Activated B cell treated with CpG ODN at 0.5 μM for 24 hours (primary cell): ENCODE data around the gene GTF3C4. TPM values are rescaled to one million over a fixed set of nuclear protein-coding genes. Genes with fewer than 3 reads are reported as not detected.
"Not testable (repeated sequence)": the region's sequence is repeated elsewhere in the genome, so short reads cannot be mapped to it uniquely, and the experiment has no call there.

Experiments
- ATAC-seq: fragments of 200-7000 bp; cut with Tn5 transposase; one replicate; pipeline ENCODE4 v1.10.0; 2021; ENCODE audit warnings: low read depth, mild to moderate bottlenecking, moderate library complexity
- CTCF ChIA-PET: fragments of 350-600 bp; sonication (Branson Sonifier 250); formaldehyde crosslinking; loops from one replicate; lab custom pipeline; 2021; ENCODE audit warnings: antibody characterized with exemption; lab: Charles Lee
- POLR2A ChIA-PET: fragments of 350-600 bp; sonication (Branson Sonifier 250); formaldehyde crosslinking; loops from one replicate; lab custom pipeline; 2021; ENCODE audit warnings: antibody characterized with exemption; lab: Charles Lee
- DNase-seq: peaks from one replicate; pipeline ENCODE4 v3.0.0; 2022
- H3K27ac Mint-ChIP-seq: one replicate; pipeline ENCODE4 v1.8.0; 2020; ENCODE audit warnings: mixed read lengths
- H3K27me3 Mint-ChIP-seq: one replicate; pipeline ENCODE4 v1.8.0; 2021; ENCODE audit warnings: mixed read lengths
- H3K36me3 Mint-ChIP-seq: one replicate; pipeline ENCODE4 v1.8.0; 2021; ENCODE audit warnings: low read depth, mixed read lengths
- H3K4me1 Mint-ChIP-seq: one replicate; pipeline ENCODE4 v1.8.0; 2021; ENCODE audit warnings: mixed read lengths
- H3K4me3 Mint-ChIP-seq: one replicate; pipeline ENCODE4 v1.8.0; 2020; ENCODE audit warnings: mild to moderate bottlenecking, mixed read lengths
- H3K9me3 Mint-ChIP-seq: one replicate; pipeline ENCODE4 v1.8.0; 2020; ENCODE audit warnings: mixed read lengths
- intact Hi-C: fragments of 100-400 bp; cut with micrococcal nuclease; formaldehyde crosslinking; loops from one replicate; pipeline ENCODE4 v1.15.1; 2024
- total RNA-seq: library from RNA; stranded (reverse); gene quantifications from 2 replicates; pipeline ENCODE4 v1.2.3, GENCODE V29; 2022
- TF ChIP-seq, protein P1 (sequence below): fragments of 200-600 bp; IDR thresholded peaks from one replicate; pipeline ENCODE4 v1.8.0; 2022; ENCODE audit warnings: antibody characterized with exemption, mild to moderate bottlenecking

Gene GTF3C4
- total RNA-seq, 1 donor from 2014 or later: 16.1 TPM

DNA sequence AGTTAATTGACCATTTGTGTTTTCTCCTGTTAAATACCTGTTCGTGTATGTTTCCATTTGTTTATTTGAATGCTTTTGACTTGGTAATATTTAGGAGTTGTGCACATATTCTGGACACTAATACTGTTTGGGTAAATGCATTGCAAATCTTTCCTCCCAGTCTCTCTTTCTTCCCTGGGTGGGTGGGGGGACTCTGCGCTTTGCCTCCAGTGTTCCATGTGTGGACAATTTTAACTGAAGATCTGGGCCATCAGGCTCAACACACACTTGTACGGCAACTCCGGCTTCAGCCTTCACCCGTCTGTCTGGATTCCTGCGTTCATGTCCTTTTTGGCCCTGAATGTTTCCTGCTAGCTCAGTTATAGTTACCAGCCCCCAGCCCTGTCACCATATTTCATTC is 40.1 kb downstream of the GTF3C4 start:
- Mint-ChIP-seq H3K27ac (no peak overlapping the region), H3K4me3 (no peak overlapping the region), H3K36me3 (no peaks in the 10 kb centered on the region), H3K4me1 (no peaks in the 10 kb centered on the region), H3K9me3 (no peaks in the 10 kb centered on the region), H3K27me3 (peaks cover 3% of the 10 kb centered on the region)
- DNase-seq (no peak), ATAC-seq (no peak)
- ChIA-PET POLR2A (no interaction called here), CTCF (no interaction called here)
- TF ChIP-seq, protein P1, sequence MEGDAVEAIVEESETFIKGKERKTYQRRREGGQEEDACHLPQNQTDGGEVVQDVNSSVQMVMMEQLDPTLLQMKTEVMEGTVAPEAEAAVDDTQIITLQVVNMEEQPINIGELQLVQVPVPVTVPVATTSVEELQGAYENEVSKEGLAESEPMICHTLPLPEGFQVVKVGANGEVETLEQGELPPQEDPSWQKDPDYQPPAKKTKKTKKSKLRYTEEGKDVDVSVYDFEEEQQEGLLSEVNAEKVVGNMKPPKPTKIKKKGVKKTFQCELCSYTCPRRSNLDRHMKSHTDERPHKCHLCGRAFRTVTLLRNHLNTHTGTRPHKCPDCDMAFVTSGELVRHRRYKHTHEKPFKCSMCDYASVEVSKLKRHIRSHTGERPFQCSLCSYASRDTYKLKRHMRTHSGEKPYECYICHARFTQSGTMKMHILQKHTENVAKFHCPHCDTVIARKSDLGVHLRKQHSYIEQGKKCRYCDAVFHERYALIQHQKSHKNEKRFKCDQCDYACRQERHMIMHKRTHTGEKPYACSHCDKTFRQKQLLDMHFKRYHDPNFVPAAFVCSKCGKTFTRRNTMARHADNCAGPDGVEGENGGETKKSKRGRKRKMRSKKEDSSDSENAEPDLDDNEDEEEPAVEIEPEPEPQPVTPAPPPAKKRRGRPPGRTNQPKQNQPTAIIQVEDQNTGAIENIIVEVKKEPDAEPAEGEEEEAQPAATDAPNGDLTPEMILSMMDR: no peak
- intact Hi-C loops: no loop called here

DNA sequence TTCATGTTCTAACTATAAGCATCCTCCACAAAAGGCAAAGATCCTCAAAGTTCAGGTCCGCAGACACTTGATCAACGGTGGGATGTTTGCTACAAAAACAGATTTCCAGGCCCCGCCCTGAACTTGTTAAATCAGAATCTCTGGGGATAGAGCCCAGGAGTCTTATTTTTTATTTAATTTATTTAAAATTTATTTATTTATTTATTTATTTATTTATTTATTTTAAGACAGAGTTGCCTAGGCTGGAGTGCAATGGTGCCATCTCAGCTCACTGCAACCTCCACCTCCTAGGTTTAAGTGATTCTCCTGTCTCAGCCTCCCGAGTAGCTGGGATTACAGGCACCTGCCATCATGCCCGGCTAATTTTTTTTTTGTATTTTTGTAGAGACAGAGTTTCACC is 40.9 kb downstream of the GTF3C4 start:
- intact Hi-C loops, POLR2A ChIA-PET, DNase-seq, H3K27ac Mint-ChIP-seq, ATAC-seq, H3K36me3 Mint-ChIP-seq, H3K4me1 Mint-ChIP-seq, H3K9me3 Mint-ChIP-seq, CTCF ChIA-PET, H3K27me3 Mint-ChIP-seq, H3K4me3 Mint-ChIP-seq: not testable (repeated sequence)

DNA sequence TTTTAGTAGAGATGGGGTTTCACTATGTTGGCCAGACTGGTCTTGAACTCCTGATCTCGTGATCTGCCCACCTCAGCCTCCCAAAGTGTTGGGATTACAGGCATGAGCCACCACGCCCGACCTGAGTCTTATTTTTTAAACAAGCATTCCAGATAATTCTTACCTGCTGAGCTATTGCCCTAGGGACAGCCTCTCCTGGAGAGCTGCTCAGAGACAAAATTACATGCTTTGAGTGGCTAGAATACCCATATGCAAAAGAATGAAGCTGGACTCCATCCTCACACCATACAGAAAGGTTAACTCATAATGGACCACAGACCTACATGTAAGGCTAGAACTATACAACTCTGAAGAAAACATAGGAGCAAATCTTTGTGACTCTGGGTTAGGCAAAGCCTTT is 41.6 kb downstream of the GTF3C4 start:
- Mint-ChIP-seq H3K27me3 (no peaks in the 10 kb centered on the region), H3K9me3 (no peaks in the 10 kb centered on the region), H3K36me3 (no peaks in the 10 kb centered on the region), H3K27ac (no peak overlapping the region), H3K4me1 (no peaks in the 10 kb centered on the region), H3K4me3 (no peak overlapping the region)
- DNase-seq (no peak), ATAC-seq (no peak)
- ChIA-PET CTCF (no interaction called here), POLR2A (no interaction called here)
- intact Hi-C loops: no loop called here
- TF ChIP-seq, protein P1: no peak

DNA sequence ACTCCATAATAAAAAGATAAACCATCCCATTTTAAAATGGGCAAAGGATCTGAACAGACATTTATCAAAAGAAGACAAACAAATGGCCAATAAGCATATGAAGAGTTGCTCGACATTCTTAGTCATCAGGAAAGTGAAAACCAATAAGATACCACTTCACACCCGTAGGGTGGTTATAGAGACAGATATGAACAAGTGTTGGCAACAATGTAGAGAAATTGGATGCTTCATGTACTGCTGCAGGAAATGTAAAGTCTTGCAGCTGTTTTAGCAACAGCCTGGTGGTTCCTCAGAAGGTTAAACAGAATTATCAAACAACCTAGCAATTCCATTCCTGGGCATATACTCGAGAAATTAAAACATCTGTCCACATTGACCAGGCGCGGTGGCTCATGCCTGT is 42.5 kb downstream of the GTF3C4 start:
- intact Hi-C loops: no loop called here
- no peak for DNase-seq
- peaks cover 2% of the 10 kb centered on the region for H3K27me3 Mint-ChIP-seq
- ChIA-PET CTCF (no interaction called here), POLR2A (no interaction called here)
- no peaks in the 10 kb centered on the region for H3K36me3 Mint-ChIP-seq
- H3K4me3 Mint-ChIP-seq: no peak overlapping the region
- H3K27ac Mint-ChIP-seq: no peak overlapping the region
- H3K9me3 Mint-ChIP-seq: no peaks in the 10 kb centered on the region
- no peaks in the 10 kb centered on the region for H3K4me1 Mint-ChIP-seq
- TF ChIP-seq, protein P1: no peak
- no peak for ATAC-seq

DNA sequence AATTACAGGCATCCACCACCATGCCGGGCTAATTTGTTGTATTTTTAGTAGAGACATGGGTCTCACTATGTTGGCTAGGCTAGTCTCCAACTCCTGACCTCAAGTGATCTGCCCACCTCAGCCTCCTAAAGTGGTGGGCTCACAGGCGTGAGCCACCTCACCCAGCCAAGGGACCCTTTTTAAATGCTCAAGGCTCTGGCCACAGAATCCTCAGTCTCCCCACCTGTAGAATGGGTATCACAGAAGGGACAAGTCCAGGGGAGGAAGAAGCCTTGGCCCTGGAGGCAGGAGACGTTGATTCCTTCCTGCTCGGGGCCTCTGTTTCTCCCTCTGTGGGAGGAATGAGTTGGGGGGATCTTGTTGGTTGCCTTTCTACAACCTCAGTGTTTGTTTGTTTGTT is 45.7 kb downstream of the GTF3C4 start:
- Mint-ChIP-seq H3K9me3 (no peaks in the 10 kb centered on the region), H3K36me3 (no peaks in the 10 kb centered on the region), H3K4me1 (no peaks in the 10 kb centered on the region), H3K27me3 (peaks cover 19% of the 10 kb centered on the region), H3K4me3 (no peak overlapping the region), H3K27ac (no peak overlapping the region)
- ChIA-PET CTCF (no interaction called here), POLR2A (no interaction called here)
- DNase-seq (no peak), ATAC-seq (no peak)
- intact Hi-C loops: no loop called here
- TF ChIP-seq, protein P1: no peak

DNA sequence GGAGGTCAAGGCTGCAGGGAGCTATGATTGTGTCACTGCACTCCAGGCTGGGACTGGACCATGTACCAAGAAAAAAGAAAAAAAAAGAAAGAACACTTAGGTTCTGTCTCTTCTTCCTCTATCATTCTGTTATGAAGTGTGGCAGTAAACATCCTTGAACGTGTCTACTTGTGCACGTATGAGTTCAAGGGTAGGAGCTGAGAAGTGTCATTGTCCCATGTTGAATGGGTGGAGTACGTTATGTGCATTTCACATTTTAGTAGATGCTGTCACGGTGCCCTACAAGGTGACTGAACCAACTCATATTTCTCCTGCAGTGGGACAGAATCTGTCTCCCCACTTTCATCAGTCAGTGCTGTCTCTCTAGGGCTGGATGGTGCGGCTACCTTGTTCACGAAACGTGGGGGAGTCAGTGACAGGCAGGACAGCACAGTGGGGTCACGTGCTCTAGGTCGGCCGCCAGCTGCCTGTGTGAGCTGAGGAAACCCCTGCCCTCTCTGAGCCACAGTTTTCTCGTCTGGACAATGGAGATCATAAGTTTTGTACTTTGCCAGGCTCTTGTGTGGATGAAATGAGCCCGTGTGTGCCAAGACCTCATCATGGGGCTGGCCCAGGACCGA is 47.2 kb downstream of the GTF3C4 start:
- no peaks in the 10 kb centered on the region for H3K36me3 Mint-ChIP-seq
- ChIA-PET CTCF (no interaction called here), POLR2A (no interaction called here)
- no peaks in the 10 kb centered on the region for H3K4me1 Mint-ChIP-seq
- H3K4me3 Mint-ChIP-seq: no peak overlapping the region
- DNase-seq (no peak), ATAC-seq (no peak)
- TF ChIP-seq, protein P1: no peak
- no peak overlapping the region for H3K27ac Mint-ChIP-seq
- no peaks in the 10 kb centered on the region for H3K9me3 Mint-ChIP-seq
- peaks cover 19% of the 10 kb centered on the region for H3K27me3 Mint-ChIP-seq
- intact Hi-C loops: no loop called here

DNA sequence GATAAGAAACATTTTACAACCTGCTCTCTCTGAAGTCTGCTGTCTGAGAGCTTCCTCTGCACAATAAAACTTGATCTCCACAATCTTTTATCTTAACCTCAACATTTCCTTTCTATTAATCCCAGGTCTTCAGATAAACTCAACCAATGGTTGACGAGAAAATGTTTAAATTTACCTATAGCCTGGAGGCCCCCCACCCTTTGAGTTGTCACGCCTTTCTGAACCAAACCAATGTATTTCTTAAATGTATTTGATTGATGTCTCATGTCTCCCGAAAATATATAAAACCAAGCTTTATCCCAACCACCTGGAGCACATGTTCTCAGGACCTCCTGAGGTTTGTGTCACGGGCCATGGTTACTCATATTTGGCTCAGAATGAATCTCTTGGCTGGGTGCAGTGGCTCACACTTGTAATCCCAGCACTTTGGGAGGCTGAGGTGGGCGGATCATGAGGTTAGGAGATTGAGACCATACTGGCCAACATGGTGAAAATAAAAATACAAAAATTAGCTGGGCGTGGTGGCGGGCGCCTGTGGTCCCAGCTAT is 48.2 kb downstream of the GTF3C4 start:
- ATAC-seq, intact Hi-C loops, POLR2A ChIA-PET, CTCF ChIA-PET, H3K27ac Mint-ChIP-seq, H3K36me3 Mint-ChIP-seq, H3K4me1 Mint-ChIP-seq, DNase-seq, H3K4me3 Mint-ChIP-seq, H3K9me3 Mint-ChIP-seq: not testable (repeated sequence)
- peaks cover 21% of the 10 kb centered on the region for H3K27me3 Mint-ChIP-seq
